ENCODE measurements around the gene HMCN2. TPM values are rescaled to one million over a fixed set of nuclear protein-coding genes. Genes with fewer than 3 reads are reported as not detected.
A peak's percentile ranks its signal among the peaks of the same experiment; 100 is the strongest.

Gene HMCN2
- total and polyA plus RNA-seq, 4 donors = 0.24 to 1.8 (median 0.29) TPM

DNA sequence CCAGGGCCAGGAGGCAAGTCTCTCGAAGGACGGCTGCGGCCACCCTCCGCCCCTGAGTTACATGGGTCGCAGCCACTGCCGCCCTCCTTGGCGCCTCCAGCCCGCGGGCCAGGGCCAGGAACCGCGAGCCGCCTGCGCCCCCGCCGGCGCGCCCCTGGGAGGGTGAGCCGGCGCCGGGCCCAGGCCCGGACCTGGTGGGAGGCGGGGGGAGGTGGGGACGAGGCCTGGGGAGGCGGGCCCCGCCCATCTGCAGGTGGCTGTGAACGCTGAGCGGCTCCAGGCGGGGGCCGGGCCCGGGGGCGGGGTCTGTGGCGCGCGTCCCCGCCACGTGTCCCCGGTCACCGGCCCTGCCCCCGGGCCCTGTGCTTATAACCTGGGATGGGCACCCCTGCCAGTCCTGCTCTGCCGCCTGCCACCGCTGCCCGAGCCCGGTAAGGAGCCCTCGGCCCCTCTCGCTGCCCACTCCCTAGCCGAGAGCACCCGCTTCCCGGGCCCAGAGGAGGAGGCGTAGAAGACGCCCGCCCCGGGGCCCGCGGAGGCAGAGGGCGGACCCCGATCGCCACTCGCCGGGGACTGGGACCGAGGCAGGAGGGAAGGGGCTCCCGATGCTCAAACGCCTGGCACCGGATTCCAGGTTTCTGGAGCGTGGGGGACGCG lies 179.1 kb downstream of the HMCN2 start, which contains the start of gene ASS1 (continued):
- TF ChIP-seq JUND (IDR thresholded peaks at IDR 0.05) (no peak), SP1 (IDR thresholded peaks at IDR 0.05) (peak; percentile 8), HNF4G (IDR thresholded peaks at IDR 0.05) (no peak), RXRA (IDR thresholded peaks at IDR 0.05) (no peak), GABPA (IDR thresholded peaks at IDR 0.05 in 1 of 2, conservative IDR thresholded peaks at IDR 0.05 in 1 of 2) (no peak)
- TF ChIP-seq, protein P1, sequence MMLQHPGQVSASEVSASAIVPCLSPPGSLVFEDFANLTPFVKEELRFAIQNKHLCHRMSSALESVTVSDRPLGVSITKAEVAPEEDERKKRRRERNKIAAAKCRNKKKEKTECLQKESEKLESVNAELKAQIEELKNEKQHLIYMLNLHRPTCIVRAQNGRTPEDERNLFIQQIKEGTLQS (IDR thresholded peaks at IDR 0.05) = no peak

DNA sequence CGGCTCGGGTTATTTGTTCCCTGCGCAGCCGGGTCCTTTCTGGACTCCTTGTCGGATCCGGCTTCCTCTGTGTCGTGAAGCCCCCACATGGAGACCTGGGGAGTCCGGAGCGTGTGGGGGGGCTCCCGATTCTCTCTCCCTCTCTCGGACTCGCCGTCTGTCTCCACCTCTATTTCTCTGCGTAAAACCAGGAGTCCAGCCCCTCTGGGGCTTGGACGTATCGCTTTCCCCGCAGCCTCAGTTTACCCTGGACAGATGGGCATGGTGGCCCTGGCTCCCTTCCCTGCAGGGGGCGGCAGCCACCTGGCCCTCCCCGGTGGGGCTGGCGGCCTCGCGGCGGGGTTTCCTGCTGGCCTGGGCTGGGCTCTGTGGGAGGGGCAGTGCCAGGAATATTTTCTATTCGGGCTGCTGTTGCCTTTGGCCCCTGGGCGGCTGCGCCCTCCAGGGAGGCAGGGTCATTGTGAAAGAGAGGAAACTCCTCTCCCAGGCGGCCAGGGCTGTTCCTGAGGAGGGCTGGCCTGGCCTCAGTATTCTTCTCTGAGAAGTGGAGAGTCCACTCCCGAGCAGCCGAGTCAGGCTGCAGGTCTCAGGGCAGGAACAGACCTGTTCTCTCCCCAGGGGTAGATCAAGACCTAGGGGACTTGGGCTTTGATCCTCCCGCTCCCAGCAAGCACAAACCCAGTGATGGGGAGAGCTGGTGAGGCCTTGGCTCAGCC lies 179.9 kb downstream of the HMCN2 start:
- Histone ChIP-seq H3K9me3 (ENCODE audit: control insufficient read depth in 4 of 4, low read length in 3 of 4) (peaks cover 0 to 5% (median under 1%) of the 10 kb centered on the region in 4 donors), H3K36me3 (ENCODE audit: control insufficient read depth in 4 of 4, insufficient read depth in 3 of 4, low read depth in 1 of 4, low read length in 3 of 4) (no peaks in the 10 kb centered on the region), H3K27ac (ENCODE audit: low read depth in 1 of 2, low read length in 2 of 2) (peak overlapping the region; percentile 91 to 94), H3K4me3 (ENCODE audit: low read depth in 1 of 3, low read length in 3 of 3) (peak overlapping the region; percentile 76 to 80 (median 80)), H3K4me1 (ENCODE audit: control insufficient read depth in 4 of 4, insufficient read depth in 4 of 4, low read length in 3 of 4) (peaks cover 22 to 68% (median 56%) of the 10 kb centered on the region in 4 donors), H3K9ac (ENCODE audit: low read depth in 1 of 2, low read length in 2 of 2) (peak overlapping the region; percentile 91 to 92), H3K27me3 (ENCODE audit: control insufficient read depth in 4 of 4, insufficient read depth in 4 of 4, low read length in 3 of 4) (no peaks in the 10 kb centered on the region)
- TF ChIP-seq GABPA (IDR thresholded peaks at IDR 0.05 in 1 of 2, conservative IDR thresholded peaks at IDR 0.05 in 1 of 2) (peak in 1 of 2 donors; percentile 9), NR2F2 (IDR thresholded peaks at IDR 0.05) (peak; percentile 26), HNF4A (conservative IDR thresholded peaks at IDR 0.05) (peak; percentile 47 to 54), YY1 (IDR thresholded peaks at IDR 0.05) (peak; percentile 37), JUND (IDR thresholded peaks at IDR 0.05) (no peak), SP1 (IDR thresholded peaks at IDR 0.05) (peak; percentile 46), RAD21 (IDR thresholded peaks at IDR 0.05) (peak in 1 of 2 donors; percentile 36), RXRA (IDR thresholded peaks at IDR 0.05) (peak; percentile 60 to 61)
- TF ChIP-seq, protein P2, sequence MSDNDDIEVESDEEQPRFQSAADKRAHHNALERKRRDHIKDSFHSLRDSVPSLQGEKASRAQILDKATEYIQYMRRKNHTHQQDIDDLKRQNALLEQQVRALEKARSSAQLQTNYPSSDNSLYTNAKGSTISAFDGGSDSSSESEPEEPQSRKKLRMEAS (IDR thresholded peaks at IDR 0.05) = peak; percentile 33
- TF ChIP-seq, protein P1 (IDR thresholded peaks at IDR 0.05) = no peak
- DNase-seq (ENCODE audit: low spot score) = no peak
- 5% methylated on average over 30 of the region's 30 CpGs for WGBS

DNA sequence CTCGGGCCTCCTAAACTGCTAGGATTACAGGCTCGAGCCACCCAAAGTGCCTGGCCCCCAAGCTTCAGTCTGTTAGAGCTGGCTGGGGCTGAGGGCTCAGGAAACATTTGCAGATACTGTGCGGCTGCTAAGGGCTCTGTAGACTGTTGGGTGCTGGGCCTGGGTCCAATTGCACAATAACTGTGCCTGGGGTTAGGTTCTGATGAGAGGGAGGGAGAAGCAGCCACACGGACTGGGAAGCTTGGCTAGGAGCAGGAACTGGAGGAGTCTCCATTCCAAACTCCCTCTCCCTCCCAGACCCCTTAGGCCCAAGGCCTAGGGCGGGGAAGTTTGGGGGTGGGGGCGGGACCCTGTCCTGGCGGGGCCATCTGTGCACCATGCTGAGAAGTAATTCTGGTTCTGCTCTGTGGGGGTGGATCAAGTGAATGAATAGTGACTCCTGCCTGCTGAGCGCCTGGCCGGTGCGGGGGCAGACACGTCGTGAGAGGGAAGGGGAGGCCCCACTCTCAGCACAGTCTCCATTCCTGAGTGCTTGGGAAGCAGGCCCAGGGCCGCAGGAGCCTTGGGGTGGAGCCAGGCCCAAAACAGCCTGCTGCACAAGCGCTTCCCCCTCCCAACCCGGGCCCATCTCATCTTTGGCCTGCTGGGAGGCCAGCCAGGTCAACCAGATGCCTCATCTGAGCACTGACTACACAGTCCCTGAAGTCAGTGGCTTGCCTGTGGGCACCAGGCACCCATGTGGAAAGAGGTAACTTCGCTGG lies 180.7 kb downstream of the HMCN2 start:
- Histone ChIP-seq H3K4me1 (ENCODE audit: control insufficient read depth in 4 of 4, insufficient read depth in 4 of 4, low read length in 3 of 4) (peaks cover 29 to 77% (median 65%) of the 10 kb centered on the region in 4 donors), H3K9ac (ENCODE audit: low read depth in 1 of 2, low read length in 2 of 2) (peak overlapping the region; percentile 91 to 92), H3K27ac (ENCODE audit: low read depth in 1 of 2, low read length in 2 of 2) (peak overlapping the region; percentile 91 to 94)
- peak; percentile 75 to 85 for TF ChIP-seq RXRA (IDR thresholded peaks at IDR 0.05)
- TF ChIP-seq RAD21 (IDR thresholded peaks at IDR 0.05) = peak in 1 of 2 donors; percentile 6
- TF ChIP-seq, protein P1 (IDR thresholded peaks at IDR 0.05) = no peak
- peak; percentile 42 for TF ChIP-seq YY1 (IDR thresholded peaks at IDR 0.05)
- no peak for TF ChIP-seq HNF4G (IDR thresholded peaks at IDR 0.05)
- TF ChIP-seq, protein P3, sequence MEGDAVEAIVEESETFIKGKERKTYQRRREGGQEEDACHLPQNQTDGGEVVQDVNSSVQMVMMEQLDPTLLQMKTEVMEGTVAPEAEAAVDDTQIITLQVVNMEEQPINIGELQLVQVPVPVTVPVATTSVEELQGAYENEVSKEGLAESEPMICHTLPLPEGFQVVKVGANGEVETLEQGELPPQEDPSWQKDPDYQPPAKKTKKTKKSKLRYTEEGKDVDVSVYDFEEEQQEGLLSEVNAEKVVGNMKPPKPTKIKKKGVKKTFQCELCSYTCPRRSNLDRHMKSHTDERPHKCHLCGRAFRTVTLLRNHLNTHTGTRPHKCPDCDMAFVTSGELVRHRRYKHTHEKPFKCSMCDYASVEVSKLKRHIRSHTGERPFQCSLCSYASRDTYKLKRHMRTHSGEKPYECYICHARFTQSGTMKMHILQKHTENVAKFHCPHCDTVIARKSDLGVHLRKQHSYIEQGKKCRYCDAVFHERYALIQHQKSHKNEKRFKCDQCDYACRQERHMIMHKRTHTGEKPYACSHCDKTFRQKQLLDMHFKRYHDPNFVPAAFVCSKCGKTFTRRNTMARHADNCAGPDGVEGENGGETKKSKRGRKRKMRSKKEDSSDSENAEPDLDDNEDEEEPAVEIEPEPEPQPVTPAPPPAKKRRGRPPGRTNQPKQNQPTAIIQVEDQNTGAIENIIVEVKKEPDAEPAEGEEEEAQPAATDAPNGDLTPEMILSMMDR (IDR thresholded peaks at IDR 0.05; ENCODE audit: low read depth, low read length, missing input control) = no peak
- no peak for TF ChIP-seq FOXA1 (IDR thresholded peaks at IDR 0.05)
- TF ChIP-seq NR2F2 (IDR thresholded peaks at IDR 0.05) = no peak
- TF ChIP-seq, protein P2 (IDR thresholded peaks at IDR 0.05) = peak; percentile 45
- TF ChIP-seq, protein P4, sequence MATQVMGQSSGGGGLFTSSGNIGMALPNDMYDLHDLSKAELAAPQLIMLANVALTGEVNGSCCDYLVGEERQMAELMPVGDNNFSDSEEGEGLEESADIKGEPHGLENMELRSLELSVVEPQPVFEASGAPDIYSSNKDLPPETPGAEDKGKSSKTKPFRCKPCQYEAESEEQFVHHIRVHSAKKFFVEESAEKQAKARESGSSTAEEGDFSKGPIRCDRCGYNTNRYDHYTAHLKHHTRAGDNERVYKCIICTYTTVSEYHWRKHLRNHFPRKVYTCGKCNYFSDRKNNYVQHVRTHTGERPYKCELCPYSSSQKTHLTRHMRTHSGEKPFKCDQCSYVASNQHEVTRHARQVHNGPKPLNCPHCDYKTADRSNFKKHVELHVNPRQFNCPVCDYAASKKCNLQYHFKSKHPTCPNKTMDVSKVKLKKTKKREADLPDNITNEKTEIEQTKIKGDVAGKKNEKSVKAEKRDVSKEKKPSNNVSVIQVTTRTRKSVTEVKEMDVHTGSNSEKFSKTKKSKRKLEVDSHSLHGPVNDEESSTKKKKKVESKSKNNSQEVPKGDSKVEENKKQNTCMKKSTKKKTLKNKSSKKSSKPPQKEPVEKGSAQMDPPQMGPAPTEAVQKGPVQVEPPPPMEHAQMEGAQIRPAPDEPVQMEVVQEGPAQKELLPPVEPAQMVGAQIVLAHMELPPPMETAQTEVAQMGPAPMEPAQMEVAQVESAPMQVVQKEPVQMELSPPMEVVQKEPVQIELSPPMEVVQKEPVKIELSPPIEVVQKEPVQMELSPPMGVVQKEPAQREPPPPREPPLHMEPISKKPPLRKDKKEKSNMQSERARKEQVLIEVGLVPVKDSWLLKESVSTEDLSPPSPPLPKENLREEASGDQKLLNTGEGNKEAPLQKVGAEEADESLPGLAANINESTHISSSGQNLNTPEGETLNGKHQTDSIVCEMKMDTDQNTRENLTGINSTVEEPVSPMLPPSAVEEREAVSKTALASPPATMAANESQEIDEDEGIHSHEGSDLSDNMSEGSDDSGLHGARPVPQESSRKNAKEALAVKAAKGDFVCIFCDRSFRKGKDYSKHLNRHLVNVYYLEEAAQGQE (IDR thresholded peaks at IDR 0.05) = peak; percentile 21
- peak; percentile 13 for TF ChIP-seq TAF1 (conservative IDR thresholded peaks at IDR 0.05)
- TF ChIP-seq FOXA2 (IDR thresholded peaks at IDR 0.05) = no peak
- TF ChIP-seq SP1 (IDR thresholded peaks at IDR 0.05) = peak; percentile 60
- TF ChIP-seq HNF4A (conservative IDR thresholded peaks at IDR 0.05) = peak in 1 of 2 donors; percentile 49

More for the DNA sequence above, 180.7 kb downstream of the HMCN2 start:
- Histone ChIP-seq H3K9me3 (ENCODE audit: control insufficient read depth in 4 of 4, low read length in 3 of 4) (no peaks in the 10 kb centered on the region), H3K4me3 (ENCODE audit: low read depth in 1 of 3, low read length in 3 of 3) (peak overlapping the region; percentile 76 to 80 (median 78)), H3K36me3 (ENCODE audit: control insufficient read depth in 4 of 4, insufficient read depth in 3 of 4, low read depth in 1 of 4, low read length in 3 of 4) (no peaks in the 10 kb centered on the region), H3K27me3 (ENCODE audit: control insufficient read depth in 4 of 4, insufficient read depth in 4 of 4, low read length in 3 of 4) (no peaks in the 10 kb centered on the region)
- WGBS = 27% methylated on average over 16 of the region's 16 CpGs
- no peak for DNase-seq (ENCODE audit: low spot score)

Measured in liver (tissue), 9 donors.